Measurements from ENCODE around the gene SNX32.

Gene SNX32

GRCh38 chr11:65797711-65798110 lies 36.1 kb upstream of the SNX32 start:
- DNase-seq: no peak

GRCh38 chr11:65798882-65799281 lies 34.9 kb upstream of the SNX32 start:
- no peak for DNase-seq

- no peak for DNase-seq
Measured at GRCh38 chr11:65801153-65801987, 32.4 kb upstream of the SNX32 start.

- DNase-seq: no peak
Measured at GRCh38 chr11:65802841-65803240, 30.9 kb upstream of the SNX32 start.

- DNase-seq: no peak
Measured at GRCh38 chr11:65803797-65804492, 29.8 kb upstream of the SNX32 start.

- DNase-seq: no peak
Measured at GRCh38 chr11:65806979-65807378, 26.8 kb upstream of the SNX32 start.

- DNase-seq: no peak
Measured at GRCh38 chr11:65808744-65809341, 24.9 kb upstream of the SNX32 start.

- no peak for DNase-seq
Measured at GRCh38 chr11:65809496-65809895, 24.3 kb upstream of the SNX32 start.

- DNase-seq: no peak
Measured at GRCh38 chr11:65810046-65810868, 23.5 kb upstream of the SNX32 start.

GRCh38 chr11:65811764-65812475 lies 21.8 kb upstream of the SNX32 start:
- DNase-seq: no peak

- DNase-seq: no peak
Measured at GRCh38 chr11:65814131-65814985, 19.4 kb upstream of the SNX32 start.

GRCh38 chr11:65814986-65815565 lies 18.7 kb upstream of the SNX32 start:
- no peak for DNase-seq

GRCh38 chr11:65816696-65817095 lies 17.1 kb upstream of the SNX32 start:
- DNase-seq: no peak

GRCh38 chr11:65817312-65817834 lies 16.4 kb upstream of the SNX32 start:
- DNase-seq: no peak

- DNase-seq: peak; percentile 93
Measured at GRCh38 chr11:65817835-65818680, 15.7 kb upstream of the SNX32 start.

- no peak for DNase-seq
Measured at GRCh38 chr11:65821107-65821506, 12.7 kb upstream of the SNX32 start.

GRCh38 chr11:65822776-65823528 lies 10.8 kb upstream of the SNX32 start:
- DNase-seq: no peak

GRCh38 chr11:65826984-65827735 lies 6.6 kb upstream of the SNX32 start:
- no peak for DNase-seq

All from activated naive CD4-positive, alpha-beta T cell treated with anti-CD3 and anti-CD28 coated beads, Interleukin-2, amount 50 U/mL, for 16 hours (primary cell).